Measurements from ENCODE around the gene MYO5C. TPM values are rescaled to one million over a fixed set of nuclear protein-coding genes. Genes with fewer than 3 reads are reported as not detected.

MYO5C gene
- total and polyA plus RNA-seq, 2 donors = 4.0 to 11.6 TPM

- Histone ChIP-seq H3K36me3 (ENCODE audit: insufficient read depth) (no peaks in the 10 kb centered on the region), H3K4me3 (ENCODE audit: low read depth, low read length) (no peak overlapping the region), H3K27ac (ENCODE audit: low read depth) (no peak overlapping the region), H3K4me1 (ENCODE audit: insufficient read depth) (no peaks in the 10 kb centered on the region)
- WGBS = 83% methylated on average over 10 of the region's 10 CpGs
- no peak for DNase-seq (ENCODE audit: extremely low spot score)
Measured at GRCh38 chr15:52217186-52217585, 78.4 kb downstream of the MYO5C start.

DNA sequence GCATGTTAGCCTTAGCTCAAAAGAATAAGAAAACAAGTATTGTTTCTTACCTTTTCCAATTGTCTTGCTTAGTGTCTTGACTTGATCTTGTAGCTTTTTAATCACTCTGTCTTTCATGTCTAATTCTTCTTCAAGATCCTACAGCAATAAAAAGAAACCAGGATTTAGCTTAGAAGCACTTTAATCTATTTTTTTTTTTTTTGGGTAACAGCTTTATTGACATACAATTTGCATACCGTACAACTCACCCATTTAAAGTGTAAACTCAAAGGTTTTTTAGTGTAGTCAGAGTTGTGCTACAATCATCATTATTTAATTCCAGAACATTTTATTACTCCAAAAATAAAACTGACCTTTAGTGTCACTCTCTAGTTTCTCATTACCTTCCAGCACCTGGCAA, 81.1 kb downstream of the MYO5C start:
- 89% methylated on average over 1 of the region's 1 CpG for WGBS
- H3K4me3 ChIP-seq (ENCODE audit: low read depth, low read length) = no peak overlapping the region
- H3K36me3 ChIP-seq (ENCODE audit: insufficient read depth) = no peaks in the 10 kb centered on the region
- DNase-seq (ENCODE audit: extremely low spot score) = no peak
- no peak overlapping the region for H3K27ac ChIP-seq (ENCODE audit: low read depth)
- no peaks in the 10 kb centered on the region for H3K4me1 ChIP-seq (ENCODE audit: insufficient read depth)

GRCh38 chr15:52213206-52213605, 82.4 kb downstream of the MYO5C start:
- no peak for DNase-seq (ENCODE audit: extremely low spot score)
- Histone ChIP-seq H3K4me3 (ENCODE audit: low read depth, low read length) (no peak overlapping the region), H3K36me3 (ENCODE audit: insufficient read depth) (no peaks in the 10 kb centered on the region), H3K27ac (ENCODE audit: low read depth) (no peak overlapping the region), H3K4me1 (ENCODE audit: insufficient read depth) (no peaks in the 10 kb centered on the region)
- WGBS = 80% methylated on average over 3 of the region's 3 CpGs

- WGBS = 43% methylated on average over 2 of the region's 2 CpGs
- H3K4me3 ChIP-seq (ENCODE audit: low read depth, low read length) = no peak overlapping the region
- peaks cover 1% of the 10 kb centered on the region for H3K36me3 ChIP-seq (ENCODE audit: insufficient read depth)
- no peak for DNase-seq (ENCODE audit: extremely low spot score)
- H3K27ac ChIP-seq (ENCODE audit: low read depth) = no peak overlapping the region
- H3K4me1 ChIP-seq (ENCODE audit: insufficient read depth) = no peaks in the 10 kb centered on the region
Measured at GRCh38 chr15:52208306-52208946, 87.2 kb downstream of the MYO5C start.

DNA sequence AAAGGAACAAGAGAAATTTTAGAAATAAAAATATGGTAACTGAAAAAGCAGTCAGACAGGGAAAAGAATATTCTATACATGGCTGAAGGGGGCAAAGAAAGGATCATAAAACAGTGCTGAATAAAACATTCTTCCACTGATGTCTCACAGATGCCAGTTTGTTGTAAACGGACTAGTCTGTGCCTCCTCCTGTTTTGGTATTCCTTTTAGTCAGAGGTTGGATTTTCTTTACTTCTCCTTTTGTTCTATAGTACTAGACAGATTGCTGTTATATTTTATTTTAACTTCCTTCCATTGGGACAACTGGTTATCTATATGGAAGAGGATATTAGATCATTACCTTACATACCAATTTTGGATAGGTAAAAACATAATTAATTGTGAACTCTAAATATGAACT, 88.4 kb downstream of the MYO5C start:
- H3K36me3 ChIP-seq (ENCODE audit: insufficient read depth) = peaks cover 1% of the 10 kb centered on the region
- 53% methylated on average over 1 of the region's 1 CpG for WGBS
- no peak overlapping the region for H3K4me3 ChIP-seq (ENCODE audit: low read depth, low read length)
- DNase-seq (ENCODE audit: extremely low spot score) = no peak
- no peak overlapping the region for H3K27ac ChIP-seq (ENCODE audit: low read depth)
- no peaks in the 10 kb centered on the region for H3K4me1 ChIP-seq (ENCODE audit: insufficient read depth)

DNA sequence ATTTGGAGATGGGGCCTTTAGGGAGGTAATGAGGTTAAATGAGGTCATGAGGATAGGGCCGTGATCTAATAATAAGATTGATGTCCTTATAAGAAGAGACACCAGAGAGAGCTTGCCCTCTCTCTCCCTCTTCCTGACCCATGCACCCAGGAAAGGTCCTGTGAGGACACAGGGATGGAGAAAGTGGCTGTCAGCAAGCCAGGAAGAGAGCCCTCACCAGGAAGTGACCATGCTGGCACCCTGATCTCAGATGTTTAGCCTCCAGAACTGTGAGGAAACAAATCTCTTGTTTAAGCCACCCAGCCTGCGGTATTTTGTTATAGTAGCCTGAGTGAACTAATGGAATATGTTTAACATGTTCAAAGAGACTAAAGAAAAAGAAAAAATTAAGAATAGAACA, 89.2 kb downstream of the MYO5C start:
- no peaks in the 10 kb centered on the region for H3K4me1 ChIP-seq (ENCODE audit: insufficient read depth)
- H3K27ac ChIP-seq (ENCODE audit: low read depth) = no peak overlapping the region
- H3K4me3 ChIP-seq (ENCODE audit: low read depth, low read length) = no peak overlapping the region
- peaks cover 1% of the 10 kb centered on the region for H3K36me3 ChIP-seq (ENCODE audit: insufficient read depth)
- 85% methylated on average over 2 of the region's 2 CpGs for WGBS
- no peak for DNase-seq (ENCODE audit: extremely low spot score)

DNA sequence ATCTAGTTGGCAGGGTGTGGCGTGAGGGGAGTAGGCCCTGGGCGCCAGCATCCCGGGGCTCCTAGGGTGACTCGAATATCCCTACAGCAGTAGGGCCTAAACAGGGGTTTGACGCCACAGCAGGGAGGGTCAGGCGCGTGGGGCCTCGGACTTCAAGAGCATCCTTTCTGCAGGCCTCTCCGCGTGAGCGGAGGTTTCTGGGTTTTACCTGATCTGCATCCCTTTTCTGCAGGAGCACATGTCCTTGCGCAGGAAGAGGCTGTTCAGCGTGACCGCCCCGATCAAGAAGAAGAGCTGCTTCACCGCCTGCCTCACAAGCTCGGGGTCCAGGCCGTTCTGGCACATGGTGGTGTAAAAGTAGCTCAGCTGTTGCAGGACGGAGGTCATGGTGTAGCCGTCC, 90.9 kb downstream of the MYO5C start:
- 95% methylated on average over 20 of the region's 20 CpGs for WGBS
- Histone ChIP-seq H3K27ac (ENCODE audit: low read depth) (no peak overlapping the region), H3K4me1 (ENCODE audit: insufficient read depth) (no peaks in the 10 kb centered on the region), H3K4me3 (ENCODE audit: low read depth, low read length) (no peak overlapping the region), H3K36me3 (ENCODE audit: insufficient read depth) (peaks cover 1% of the 10 kb centered on the region)
- DNase-seq (ENCODE audit: extremely low spot score) = no peak

GRCh38 chr15:52200831-52201365, 94.7 kb downstream of the MYO5C start:
- Histone ChIP-seq H3K27ac (ENCODE audit: low read depth) (no peak overlapping the region), H3K4me1 (ENCODE audit: insufficient read depth) (no peaks in the 10 kb centered on the region), H3K36me3 (ENCODE audit: insufficient read depth) (no peaks in the 10 kb centered on the region), H3K4me3 (ENCODE audit: low read depth, low read length) (no peak overlapping the region)
- WGBS = 83% methylated on average over 1 of the region's 1 CpG
- DNase-seq (ENCODE audit: extremely low spot score) = no peak

- DNase-seq (ENCODE audit: extremely low spot score) = no peak
- WGBS = 93% methylated on average over 2 of the region's 2 CpGs
- Histone ChIP-seq H3K4me3 (ENCODE audit: low read depth, low read length) (no peak overlapping the region), H3K36me3 (ENCODE audit: insufficient read depth) (no peaks in the 10 kb centered on the region), H3K4me1 (ENCODE audit: insufficient read depth) (no peaks in the 10 kb centered on the region), H3K27ac (ENCODE audit: low read depth) (no peak overlapping the region)
Measured at GRCh38 chr15:52199271-52199670, 96.3 kb downstream of the MYO5C start.

- WGBS = 71% methylated on average over 3 of the region's 3 CpGs
- no peak for DNase-seq (ENCODE audit: extremely low spot score)
- Histone ChIP-seq H3K4me1 (ENCODE audit: insufficient read depth) (no peaks in the 10 kb centered on the region), H3K27ac (ENCODE audit: low read depth) (no peak overlapping the region), H3K4me3 (ENCODE audit: low read depth, low read length) (no peak overlapping the region), H3K36me3 (ENCODE audit: insufficient read depth) (no peaks in the 10 kb centered on the region)
Measured at GRCh38 chr15:52196891-52197290, 98.7 kb downstream of the MYO5C start.

GRCh38 chr15:52193791-52194190, 101.8 kb downstream of the MYO5C start:
- Histone ChIP-seq H3K4me3 (ENCODE audit: low read depth, low read length) (no peak overlapping the region), H3K4me1 (ENCODE audit: insufficient read depth) (no peaks in the 10 kb centered on the region), H3K27ac (ENCODE audit: low read depth) (no peak overlapping the region), H3K36me3 (ENCODE audit: insufficient read depth) (no peaks in the 10 kb centered on the region)
- DNase-seq (ENCODE audit: extremely low spot score) = no peak
- WGBS = 61% methylated on average over 1 of the region's 1 CpG

DNA sequence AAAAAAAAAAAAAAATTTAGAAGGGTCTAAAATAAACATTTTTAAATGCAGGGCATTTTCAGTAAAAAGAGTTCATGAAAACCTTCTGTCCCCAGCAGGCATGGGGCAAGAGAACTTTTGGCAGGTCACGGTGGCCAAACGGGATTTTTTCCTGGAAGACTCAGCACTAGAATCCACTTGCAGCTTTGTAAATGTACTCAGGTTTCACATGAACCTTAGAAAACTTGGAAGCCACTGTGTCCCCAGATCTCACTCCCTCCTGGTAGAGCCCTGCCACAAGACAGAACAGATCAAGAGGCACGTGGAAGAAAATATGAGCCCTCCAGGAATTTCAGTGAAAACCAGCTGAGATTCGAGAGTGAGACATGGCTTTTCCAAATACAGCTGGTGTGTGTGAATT, 102.3 kb downstream of the MYO5C start:
- Histone ChIP-seq H3K4me1 (ENCODE audit: insufficient read depth) (no peaks in the 10 kb centered on the region), H3K36me3 (ENCODE audit: insufficient read depth) (no peaks in the 10 kb centered on the region), H3K27ac (ENCODE audit: low read depth) (no peak overlapping the region), H3K4me3 (ENCODE audit: low read depth, low read length) (no peak overlapping the region)
- 64% methylated on average over 4 of the region's 4 CpGs for WGBS
- DNase-seq (ENCODE audit: extremely low spot score) = no peak

- H3K4me3 ChIP-seq (ENCODE audit: low read depth, low read length) = no peak within 1 kb of the TSS
- no peaks in the 10 kb centered on the region for H3K4me1 ChIP-seq (ENCODE audit: insufficient read depth)
- WGBS = 78% methylated on average over 7 of the region's 7 CpGs
- H3K27ac ChIP-seq (ENCODE audit: low read depth) = no peak within 1 kb of the TSS
- H3K36me3 ChIP-seq (ENCODE audit: insufficient read depth) = no peaks in the 10 kb centered on the region
- no peak for DNase-seq (ENCODE audit: extremely low spot score)
Measured at GRCh38 chr15:52191207-52191606, 104.4 kb downstream of the MYO5C start, which contains the start of gene GNB5. Gene GNB5, minus strand, starts transcription at chr15:52191392. Its CDS starts 6,716 bp downstream, at chr15:52184676.

- H3K4me1 ChIP-seq (ENCODE audit: insufficient read depth) = no peaks in the 10 kb centered on the region
- H3K4me3 ChIP-seq (ENCODE audit: low read depth, low read length) = no peak overlapping the region
- H3K36me3 ChIP-seq (ENCODE audit: insufficient read depth) = no peaks in the 10 kb centered on the region
- no peak for DNase-seq (ENCODE audit: extremely low spot score)
- H3K27ac ChIP-seq (ENCODE audit: low read depth) = no peak overlapping the region
- WGBS = 66% methylated on average over 11 of the region's 11 CpGs
Measured at GRCh38 chr15:52186651-52187486, 108.7 kb downstream of the MYO5C start.
